ENCODE data around the gene SRPRA. TPM values are rescaled to one million over a fixed set of nuclear protein-coding genes. Genes with fewer than 3 reads are reported as not detected.

Gene SRPRA
- total and polyA plus RNA-seq, 10 of the 15 experiments (the other 5 are each of a cell fraction or from before 2014, with no cell fraction given): 29.6 to 131 (median 92.8) TPM

DNA sequence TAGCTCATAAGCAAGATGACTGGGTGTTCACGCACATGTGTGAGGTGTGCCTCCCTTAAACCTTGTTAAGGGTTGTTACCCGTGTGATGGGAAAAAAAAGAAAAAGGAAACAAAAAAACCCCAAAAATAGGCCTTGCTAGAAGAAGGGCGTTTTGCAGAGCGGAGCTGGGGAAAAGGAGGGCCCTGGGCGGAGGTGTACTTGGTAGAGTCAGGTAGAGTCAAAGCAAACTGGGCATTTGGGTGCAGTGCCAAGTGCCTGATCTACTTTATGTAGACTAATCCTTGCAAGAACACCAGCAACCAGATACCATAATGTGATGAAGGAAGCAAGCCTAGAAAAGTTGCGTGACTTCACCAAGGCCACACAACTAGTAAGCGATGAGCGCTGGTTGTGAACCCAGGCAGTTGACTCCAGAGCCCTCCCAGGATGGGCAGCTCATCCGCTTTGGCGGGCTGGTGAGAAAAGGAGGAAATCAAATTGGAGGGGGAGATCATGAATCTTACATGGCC is 13.0 kb upstream of the SRPRA start:
- CTCF ChIA-PET: interaction anchor here (0.7 to 1.8 kb wide), 3 partner anchors 29 to 202 kb away, joined by 3 to 5 read pairs (median 4); no protein-coding TSS in a partner anchor
- BruUV-seq (replicated peaks): no TSS peak
- Histone ChIP-seq H3K79me2 (ENCODE audit: control insufficient read depth, insufficient read depth, low read length) (peaks cover 6% of the 10 kb centered on the region), H3K9ac (ENCODE audit: control insufficient read depth, insufficient read depth, low read length) (no peak overlapping the region), H3K4me2 (ENCODE audit: control insufficient read depth, insufficient read depth) (no peak overlapping the region), H3K9me3 (replicated peaks; ENCODE audit: control insufficient read depth, insufficient read depth, low read length) (no peaks in the 10 kb centered on the region), H3K4me3 (no peak overlapping the region), H3K36me3 (ENCODE audit: control insufficient read depth in 2 of 2, insufficient read depth in 2 of 2, low read length in 1 of 2) (peaks cover 3 to 9% of the 10 kb centered on the region in 2 experiments), H3K4me1 (ENCODE audit: control insufficient read depth, insufficient read depth, low read length) (peaks cover 22% of the 10 kb centered on the region), H4K20me1 (ENCODE audit: control insufficient read depth, insufficient read depth) (no peaks in the 10 kb centered on the region), H3K27me3 (replicated peaks in 1 of 2; ENCODE audit: control insufficient read depth in 2 of 2, insufficient read depth in 2 of 2, low read length in 1 of 2) (no peaks in the 10 kb centered on the region), H2AFZ (ENCODE audit: control insufficient read depth, low read depth, low read length) (no peak overlapping the region), H3K27ac (ENCODE audit: control insufficient read depth, insufficient read depth) (no peak overlapping the region)
- RAD21 ChIA-PET (ENCODE audit: unreplicated experiment): no interaction called here
- TF ChIP-seq, protein P1, sequence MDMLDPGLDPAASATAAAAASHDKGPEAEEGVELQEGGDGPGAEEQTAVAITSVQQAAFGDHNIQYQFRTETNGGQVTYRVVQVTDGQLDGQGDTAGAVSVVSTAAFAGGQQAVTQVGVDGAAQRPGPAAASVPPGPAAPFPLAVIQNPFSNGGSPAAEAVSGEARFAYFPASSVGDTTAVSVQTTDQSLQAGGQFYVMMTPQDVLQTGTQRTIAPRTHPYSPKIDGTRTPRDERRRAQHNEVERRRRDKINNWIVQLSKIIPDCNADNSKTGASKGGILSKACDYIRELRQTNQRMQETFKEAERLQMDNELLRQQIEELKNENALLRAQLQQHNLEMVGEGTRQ (IDR thresholded peaks at IDR 0.05; ENCODE audit: borderline replicate concordance, low read depth, low read length): no peak
- TF ChIP-seq NR2F1 (conservative IDR thresholded peaks at IDR 0.05) (no peak), EED (IDR thresholded peaks at IDR 0.05; ENCODE audit: low read depth) (no peak), KAT2A (conservative IDR thresholded peaks at IDR 0.05; ENCODE audit: control insufficient read depth, low read depth, low read length) (no peak), TBL1XR1 (IDR thresholded peaks at IDR 0.05; ENCODE audit: low read depth, low read length) (no peak), SMC3 (IDR thresholded peaks at IDR 0.05; ENCODE audit: borderline replicate concordance, low read length) (no peak), MYB (IDR thresholded peaks at IDR 0.05; ENCODE audit: borderline replicate concordance, low read depth, low read length) (no peak), ZZZ3 (IDR thresholded peaks at IDR 0.05; ENCODE audit: control insufficient read depth, insufficient read length, low read depth) (no peak), EZH2 (IDR thresholded peaks at IDR 0.05; ENCODE audit: borderline replicate concordance, control insufficient read depth, low read depth, low read length) (no peak), CBFB (IDR thresholded peaks at IDR 0.05; ENCODE audit: low read depth) (no peak)
- TF ChIP-seq, protein P2, sequence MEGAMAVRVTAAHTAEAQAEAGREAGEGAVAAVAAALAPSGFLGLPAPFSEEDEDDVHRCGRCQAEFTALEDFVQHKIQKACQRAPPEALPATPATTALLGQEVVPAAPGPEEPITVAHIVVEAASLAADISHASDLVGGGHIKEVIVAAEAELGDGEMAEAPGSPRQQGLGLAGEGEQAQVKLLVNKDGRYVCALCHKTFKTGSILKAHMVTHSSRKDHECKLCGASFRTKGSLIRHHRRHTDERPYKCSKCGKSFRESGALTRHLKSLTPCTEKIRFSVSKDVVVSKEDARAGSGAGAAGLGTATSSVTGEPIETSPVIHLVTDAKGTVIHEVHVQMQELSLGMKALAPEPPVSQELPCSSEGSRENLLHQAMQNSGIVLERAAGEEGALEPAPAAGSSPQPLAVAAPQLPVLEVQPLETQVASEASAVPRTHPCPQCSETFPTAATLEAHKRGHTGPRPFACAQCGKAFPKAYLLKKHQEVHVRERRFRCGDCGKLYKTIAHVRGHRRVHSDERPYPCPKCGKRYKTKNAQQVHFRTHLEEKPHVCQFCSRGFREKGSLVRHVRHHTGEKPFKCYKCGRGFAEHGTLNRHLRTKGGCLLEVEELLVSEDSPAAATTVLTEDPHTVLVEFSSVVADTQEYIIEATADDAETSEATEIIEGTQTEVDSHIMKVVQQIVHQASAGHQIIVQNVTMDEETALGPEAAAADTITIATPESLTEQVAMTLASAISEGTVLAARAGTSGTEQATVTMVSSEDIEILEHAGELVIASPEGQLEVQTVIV (IDR thresholded peaks at IDR 0.05; ENCODE audit: borderline replicate concordance, partially characterized antibody): no peak
- TF ChIP-seq, protein P3, sequence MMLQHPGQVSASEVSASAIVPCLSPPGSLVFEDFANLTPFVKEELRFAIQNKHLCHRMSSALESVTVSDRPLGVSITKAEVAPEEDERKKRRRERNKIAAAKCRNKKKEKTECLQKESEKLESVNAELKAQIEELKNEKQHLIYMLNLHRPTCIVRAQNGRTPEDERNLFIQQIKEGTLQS (IDR thresholded peaks at IDR 0.05; ENCODE audit: borderline replicate concordance, extremely low read depth, low read depth, low read length): no peak
- ATAC-seq: no peak
- in situ Hi-C loops (cut with MboI) (no loop called here), intact Hi-C loops (cut with micrococcal nuclease; ENCODE audit: unreplicated experiment) (no loop called here)
- SMC1A ChIA-PET (ENCODE audit: uncharacterized antibody, unreplicated experiment): interaction anchor here (1.8 kb wide), 1 partner anchor 9 kb away, joined by 6 read pairs; no protein-coding TSS in a partner anchor
- DNase-seq (ENCODE audit: low read depth, low spot score): no peak
- POLR2A ChIA-PET: interaction anchor here (0.5 to 2.5 kb wide), 5 partner anchors 13 to 35 kb away, joined by 3 to 10 read pairs (median 3); partner anchors contain the start of genes DCPS, FOXRED1 and SRPRA
- WGBS (ENCODE audit: insufficient coverage, insufficient replicate concordance, low lambda C conversion rate, missing lambda C conversion rate): 89% methylated on average over 10 of the region's 10 CpGs
- FAIRE-seq: no peak

Data from GM12878 (cell line).